GM23338 (cell line): ENCODE measurements around the gene NRXN2. TPM values are rescaled to one million over a fixed set of nuclear protein-coding genes. Genes with fewer than 3 reads are reported as not detected.

ENCODE experiments used
- ATAC-seq: fragments of 200-7000 bp; cut with Tn5 transposase; 3 replicates; pipeline ENCODE4 v1.9.1; 2020
- DNase-seq: peaks from one replicate; pipeline ENCODE4 v3.0.0-alpha.2; 2015; ENCODE audit warnings: low spot score
- H2AFZ ChIP-seq: fragments of 200-600 bp; sonication (generic); 2 replicates; pipeline ENCODE4 v1.8.0; 2016; ENCODE audit warnings: antibody characterized with exemption, mild to moderate bottlenecking, moderate library complexity
- H3F3A ChIP-seq: fragments of 200-600 bp; sonication (generic); replicated peaks from 2 replicates; pipeline ENCODE4 v1.8.0; 2017; ENCODE audit warnings: antibody characterized with exemption, mixed run types, low read depth
- H3K27ac ChIP-seq: fragments of 200-600 bp; sonication (generic); 2 replicates; pipeline ENCODE4 v1.6.1; 2016; ENCODE audit warnings: low read depth
- H3K27me3 ChIP-seq: fragments of 200-600 bp; sonication (generic); 2 replicates; pipeline ENCODE4 v1.8.0; 2016; ENCODE audit warnings: mild to moderate bottlenecking, mixed run types, moderate library complexity; ENCODE audit not compliant: insufficient read depth
- H3K36me3 ChIP-seq: fragments of 200-600 bp; sonication (generic); 2 replicates; pipeline ENCODE4 v1.8.0; 2016; ENCODE audit warnings: mild to moderate bottlenecking; ENCODE audit not compliant: insufficient read depth
- H3K4me1 ChIP-seq: fragments of 200-600 bp; sonication (generic); 2 replicates; pipeline ENCODE4 v1.8.0; 2016; ENCODE audit warnings: mild to moderate bottlenecking, moderate library complexity; ENCODE audit not compliant: insufficient read depth
- H3K4me2 ChIP-seq: fragments of 200-600 bp; sonication (generic); 2 replicates; pipeline ENCODE4 v1.7.1; 2017; ENCODE audit warnings: mixed run types
- H3K4me3 ChIP-seq: fragments of 200-600 bp; sonication (generic); 2 replicates; pipeline ENCODE4 v1.6.1; 2016; ENCODE audit warnings: mixed run types
- H3K79me2 ChIP-seq: fragments of 200-600 bp; sonication (generic); replicated peaks from 2 replicates; pipeline ENCODE4 v1.8.0; 2017; ENCODE audit warnings: mild to moderate bottlenecking; ENCODE audit not compliant: insufficient read depth
- H3K9me2 ChIP-seq: fragments of 200-600 bp; sonication (generic); 2 replicates; pipeline ENCODE4 v1.8.0; 2017; ENCODE audit not compliant: insufficient read depth
- H4K20me1 ChIP-seq: fragments of 200-600 bp; sonication (generic); replicated peaks from 2 replicates; pipeline ENCODE4 v1.8.0; 2017; ENCODE audit warnings: mild to moderate bottlenecking; ENCODE audit not compliant: insufficient read depth
- H3K27ac Mint-ChIP-seq: 2 replicates; pipeline ENCODE4 v1.8.0; 2020; ENCODE audit warnings: inconsistent platforms, mild to moderate bottlenecking, moderate library complexity, mixed read lengths
- H3K27me3 Mint-ChIP-seq: 3 replicates; pipeline ENCODE4 v1.8.0; 2022; ENCODE audit warnings: low read depth, mild to moderate bottlenecking, moderate library complexity, mixed read lengths, inconsistent platforms; ENCODE audit not compliant: insufficient read depth, poor library complexity
- H3K36me3 Mint-ChIP-seq: 3 replicates; pipeline ENCODE4 v1.8.0; 2021; ENCODE audit warnings: low read depth, mild to moderate bottlenecking, inconsistent platforms, moderate library complexity, mixed read lengths
- H3K4me1 Mint-ChIP-seq: 3 replicates; pipeline ENCODE4 v1.8.0; 2020; ENCODE audit warnings: mild to moderate bottlenecking, inconsistent platforms, mixed read lengths
- H3K4me3 Mint-ChIP-seq: 3 replicates; pipeline ENCODE4 v1.8.0; 2021; ENCODE audit warnings: moderate library complexity, mild to moderate bottlenecking, inconsistent platforms, mixed read lengths
- H3K9me3 Mint-ChIP-seq: 3 replicates; pipeline ENCODE4 v1.8.0; 2020; ENCODE audit warnings: moderate library complexity, mild to moderate bottlenecking, inconsistent platforms, mixed read lengths
- CREB1 ChIP-seq: fragments of 250-450 bp; sonication (Bioruptor Pico); IDR thresholded peaks from 2 replicates; pipeline ENCODE4 v1.5.0; 2020; ENCODE audit warnings: low read depth, mild to moderate bottlenecking, moderate library complexity
- CTCF ChIP-seq, 2 experiments: fragments of 200-600 bp in 1 of 2; sonication (generic) in 1 of 2; conservative IDR thresholded peaks; 2 replicates each; pipeline versions ENCODE4 v1.5.1 to v1.6.1; 2016 to 2017; ENCODE audit warnings: antibody characterized with exemption in 2 of 2, low read depth in 2 of 2, mild to moderate bottlenecking in 2 of 2, moderate library complexity in 1 of 2
- EZH2phosphoT487 ChIP-seq: fragments of 200-600 bp; sonication (generic); IDR thresholded peaks from one replicate; pipeline ENCODE4 v1.8.1; 2018; ENCODE audit warnings: antibody characterized with exemption; ENCODE audit not compliant: unreplicated experiment
- JUNB ChIP-seq: IDR thresholded peaks from one replicate; pipeline ENCODE4 v1.6.1; 2016; ENCODE audit warnings: antibody characterized with exemption; ENCODE audit not compliant: unreplicated experiment
- NANOG ChIP-seq: IDR thresholded peaks from 2 replicates; pipeline ENCODE4 v1.6.1; 2016; ENCODE audit warnings: antibody characterized with exemption, borderline replicate concordance
- POLR2AphosphoS5 ChIP-seq: IDR thresholded peaks from 2 replicates; pipeline ENCODE4 v1.6.1; 2016; ENCODE audit warnings: antibody characterized with exemption, low read depth
- STAT1 ChIP-seq: IDR thresholded peaks from one replicate; pipeline ENCODE4 v1.6.1; 2016; ENCODE audit warnings: antibody characterized with exemption; ENCODE audit not compliant: unreplicated experiment
- ZNF114 ChIP-seq: fragments of 250-450 bp; sonication (Bioruptor Pico); IDR thresholded peaks from 2 replicates; pipeline ENCODE4 v1.5.0; 2020; ENCODE audit warnings: mild to moderate bottlenecking, moderate library complexity
- ZNF331 ChIP-seq: fragments of 250-450 bp; sonication (Bioruptor Pico); IDR thresholded peaks from 2 replicates; pipeline ENCODE4 v1.5.0; 2020; ENCODE audit warnings: low read depth, mild to moderate bottlenecking, moderate library complexity
- polyA plus RNA-seq: library from polyadenylated mRNA; unstranded; fragments of >200 nt; fragmentation: Nextera tagmentation; extraction: Ambion mirVana; gene quantifications from 2 replicates; pipeline ENCODE4 v1.2.1, GENCODE V29; 2016
- total RNA-seq: library from RNA; depleted of rRNA; stranded (reverse); fragments of >200 nt; shearing (Covaris generic); gene quantifications from 2 replicates; pipeline ENCODE4 v1.2.3, GENCODE V29; 2014
- TF ChIP-seq, protein P1 (sequence below): fragments of 250-450 bp; sonication (Bioruptor Pico); IDR thresholded peaks from 2 replicates; pipeline ENCODE4 v1.5.0; 2020; ENCODE audit warnings: mild to moderate bottlenecking, moderate library complexity
- TF ChIP-seq, protein P2 (sequence below): IDR thresholded peaks from one replicate; pipeline ENCODE4 v1.6.1; 2018; ENCODE audit warnings: antibody characterized with exemption; ENCODE audit not compliant: unreplicated experiment

Gene NRXN2
- total and polyA plus RNA-seq, 2 experiments from 2014 or later: 3.4 to 17.0 TPM

DNA sequence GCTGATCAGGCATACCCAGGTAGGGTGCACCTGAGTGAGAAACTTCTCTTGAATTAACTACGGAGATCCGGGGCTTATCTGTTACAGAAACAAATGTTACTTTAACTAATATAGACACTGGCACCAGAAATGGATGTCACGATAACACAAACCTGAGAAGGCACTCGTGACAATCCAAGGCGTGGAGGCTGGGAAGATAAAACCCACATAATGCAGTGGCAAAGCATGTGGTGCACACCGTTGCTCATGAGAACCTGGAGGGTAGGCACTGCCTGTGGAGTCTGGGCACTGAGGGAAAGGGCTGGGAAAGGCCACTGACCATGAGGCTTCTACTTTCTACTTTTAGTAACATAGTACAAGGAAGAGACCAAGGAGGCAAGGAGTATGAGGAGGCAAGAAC, 109.3 kb downstream of the NRXN2 start (continued):
- TF ChIP-seq, protein P1, sequence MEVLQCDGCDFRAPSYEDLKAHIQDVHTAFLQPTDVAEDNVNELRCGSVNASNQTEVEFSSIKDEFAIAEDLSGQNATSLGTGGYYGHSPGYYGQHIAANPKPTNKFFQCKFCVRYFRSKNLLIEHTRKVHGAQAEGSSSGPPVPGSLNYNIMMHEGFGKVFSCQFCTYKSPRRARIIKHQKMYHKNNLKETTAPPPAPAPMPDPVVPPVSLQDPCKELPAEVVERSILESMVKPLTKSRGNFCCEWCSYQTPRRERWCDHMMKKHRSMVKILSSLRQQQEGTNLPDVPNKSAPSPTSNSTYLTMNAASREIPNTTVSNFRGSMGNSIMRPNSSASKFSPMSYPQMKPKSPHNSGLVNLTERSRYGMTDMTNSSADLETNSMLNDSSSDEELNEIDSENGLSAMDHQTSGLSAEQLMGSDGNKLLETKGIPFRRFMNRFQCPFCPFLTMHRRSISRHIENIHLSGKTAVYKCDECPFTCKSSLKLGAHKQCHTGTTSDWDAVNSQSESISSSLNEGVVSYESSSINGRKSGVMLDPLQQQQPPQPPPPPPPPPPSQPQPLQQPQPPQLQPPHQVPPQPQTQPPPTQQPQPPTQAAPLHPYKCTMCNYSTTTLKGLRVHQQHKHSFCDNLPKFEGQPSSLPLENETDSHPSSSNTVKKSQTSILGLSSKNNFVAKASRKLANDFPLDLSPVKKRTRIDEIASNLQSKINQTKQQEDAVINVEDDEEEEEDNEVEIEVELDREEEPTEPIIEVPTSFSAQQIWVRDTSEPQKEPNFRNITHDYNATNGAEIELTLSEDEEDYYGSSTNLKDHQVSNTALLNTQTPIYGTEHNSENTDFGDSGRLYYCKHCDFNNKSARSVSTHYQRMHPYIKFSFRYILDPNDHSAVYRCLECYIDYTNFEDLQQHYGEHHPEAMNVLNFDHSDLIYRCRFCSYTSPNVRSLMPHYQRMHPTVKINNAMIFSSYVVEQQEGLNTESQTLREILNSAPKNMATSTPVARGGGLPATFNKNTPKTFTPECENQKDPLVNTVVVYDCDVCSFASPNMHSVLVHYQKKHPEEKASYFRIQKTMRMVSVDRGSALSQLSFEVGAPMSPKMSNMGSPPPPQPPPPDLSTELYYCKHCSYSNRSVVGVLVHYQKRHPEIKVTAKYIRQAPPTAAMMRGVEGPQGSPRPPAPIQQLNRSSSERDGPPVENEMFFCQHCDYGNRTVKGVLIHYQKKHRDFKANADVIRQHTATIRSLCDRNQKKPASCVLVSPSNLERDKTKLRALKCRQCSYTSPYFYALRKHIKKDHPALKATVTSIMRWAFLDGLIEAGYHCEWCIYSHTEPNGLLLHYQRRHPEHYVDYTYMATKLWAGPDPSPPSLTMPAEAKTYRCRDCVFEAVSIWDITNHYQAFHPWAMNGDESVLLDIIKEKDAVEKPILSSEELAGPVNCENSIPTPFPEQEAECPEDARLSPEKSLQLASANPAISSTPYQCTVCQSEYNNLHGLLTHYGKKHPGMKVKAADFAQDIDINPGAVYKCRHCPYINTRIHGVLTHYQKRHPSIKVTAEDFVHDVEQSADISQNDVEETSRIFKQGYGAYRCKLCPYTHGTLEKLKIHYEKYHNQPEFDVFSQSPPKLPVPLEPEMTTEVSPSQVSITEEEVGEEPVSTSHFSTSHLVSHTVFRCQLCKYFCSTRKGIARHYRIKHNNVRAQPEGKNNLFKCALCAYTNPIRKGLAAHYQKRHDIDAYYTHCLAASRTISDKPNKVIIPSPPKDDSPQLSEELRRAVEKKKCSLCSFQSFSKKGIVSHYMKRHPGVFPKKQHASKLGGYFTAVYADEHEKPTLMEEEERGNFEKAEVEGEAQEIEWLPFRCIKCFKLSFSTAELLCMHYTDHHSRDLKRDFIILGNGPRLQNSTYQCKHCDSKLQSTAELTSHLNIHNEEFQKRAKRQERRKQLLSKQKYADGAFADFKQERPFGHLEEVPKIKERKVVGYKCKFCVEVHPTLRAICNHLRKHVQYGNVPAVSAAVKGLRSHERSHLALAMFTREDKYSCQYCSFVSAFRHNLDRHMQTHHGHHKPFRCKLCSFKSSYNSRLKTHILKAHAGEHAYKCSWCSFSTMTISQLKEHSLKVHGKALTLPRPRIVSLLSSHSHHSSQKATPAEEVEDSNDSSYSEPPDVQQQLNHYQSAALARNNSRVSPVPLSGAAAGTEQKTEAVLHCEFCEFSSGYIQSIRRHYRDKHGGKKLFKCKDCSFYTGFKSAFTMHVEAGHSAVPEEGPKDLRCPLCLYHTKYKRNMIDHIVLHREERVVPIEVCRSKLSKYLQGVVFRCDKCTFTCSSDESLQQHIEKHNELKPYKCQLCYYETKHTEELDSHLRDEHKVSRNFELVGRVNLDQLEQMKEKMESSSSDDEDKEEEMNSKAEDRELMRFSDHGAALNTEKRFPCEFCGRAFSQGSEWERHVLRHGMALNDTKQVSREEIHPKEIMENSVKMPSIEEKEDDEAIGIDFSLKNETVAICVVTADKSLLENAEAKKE: no peak
- TF ChIP-seq JUNB: no peak
- TF ChIP-seq NANOG: no peak
- TF ChIP-seq STAT1: no peak

- no peak overlapping the region for H3K27ac Mint-ChIP-seq
- H3K4me1 ChIP-seq: 0 out of 2 replicates have a peak, but pooled peaks cover 5% of the 10 kb centered on the region
- H2AFZ ChIP-seq: no peak overlapping the region
- peaks cover 9% of the 10 kb centered on the region for H3K4me1 Mint-ChIP-seq
- no peak overlapping the region for H3K4me2 ChIP-seq
- no peak overlapping the region for H3K4me3 ChIP-seq
- H3K36me3 Mint-ChIP-seq: no peaks in the 10 kb centered on the region
- no peaks in the 10 kb centered on the region for H3K9me3 Mint-ChIP-seq
- H3K9me2 ChIP-seq: no peaks in the 10 kb centered on the region
- H3K27ac ChIP-seq: no peak overlapping the region
- H3K27me3 Mint-ChIP-seq: peaks cover 10% of the 10 kb centered on the region
- ATAC-seq (no peak), DNase-seq (no peak)
- no peaks in the 10 kb centered on the region for H3K36me3 ChIP-seq
- no peaks in the 10 kb centered on the region for H3F3A ChIP-seq
- H3K79me2 ChIP-seq: no peaks in the 10 kb centered on the region
- no peaks in the 10 kb centered on the region for H3K27me3 ChIP-seq
- no peak overlapping the region for H3K4me3 Mint-ChIP-seq
- no peaks in the 10 kb centered on the region for H4K20me1 ChIP-seq
- TF ChIP-seq CTCF (conservative IDR thresholded peaks at IDR 0.05; ENCODE audit: low read depth in 2 of 2): no peak
- no peak for TF ChIP-seq NANOG
- no peak for TF ChIP-seq CREB1 (CRISPR knock-in tag)
- TF ChIP-seq EZH2phosphoT487: no peak
- no peak for TF ChIP-seq POLR2AphosphoS5
- no peak for TF ChIP-seq ZNF331 (CRISPR knock-in tag)
- no peak for TF ChIP-seq JUNB
- TF ChIP-seq, protein P2, sequence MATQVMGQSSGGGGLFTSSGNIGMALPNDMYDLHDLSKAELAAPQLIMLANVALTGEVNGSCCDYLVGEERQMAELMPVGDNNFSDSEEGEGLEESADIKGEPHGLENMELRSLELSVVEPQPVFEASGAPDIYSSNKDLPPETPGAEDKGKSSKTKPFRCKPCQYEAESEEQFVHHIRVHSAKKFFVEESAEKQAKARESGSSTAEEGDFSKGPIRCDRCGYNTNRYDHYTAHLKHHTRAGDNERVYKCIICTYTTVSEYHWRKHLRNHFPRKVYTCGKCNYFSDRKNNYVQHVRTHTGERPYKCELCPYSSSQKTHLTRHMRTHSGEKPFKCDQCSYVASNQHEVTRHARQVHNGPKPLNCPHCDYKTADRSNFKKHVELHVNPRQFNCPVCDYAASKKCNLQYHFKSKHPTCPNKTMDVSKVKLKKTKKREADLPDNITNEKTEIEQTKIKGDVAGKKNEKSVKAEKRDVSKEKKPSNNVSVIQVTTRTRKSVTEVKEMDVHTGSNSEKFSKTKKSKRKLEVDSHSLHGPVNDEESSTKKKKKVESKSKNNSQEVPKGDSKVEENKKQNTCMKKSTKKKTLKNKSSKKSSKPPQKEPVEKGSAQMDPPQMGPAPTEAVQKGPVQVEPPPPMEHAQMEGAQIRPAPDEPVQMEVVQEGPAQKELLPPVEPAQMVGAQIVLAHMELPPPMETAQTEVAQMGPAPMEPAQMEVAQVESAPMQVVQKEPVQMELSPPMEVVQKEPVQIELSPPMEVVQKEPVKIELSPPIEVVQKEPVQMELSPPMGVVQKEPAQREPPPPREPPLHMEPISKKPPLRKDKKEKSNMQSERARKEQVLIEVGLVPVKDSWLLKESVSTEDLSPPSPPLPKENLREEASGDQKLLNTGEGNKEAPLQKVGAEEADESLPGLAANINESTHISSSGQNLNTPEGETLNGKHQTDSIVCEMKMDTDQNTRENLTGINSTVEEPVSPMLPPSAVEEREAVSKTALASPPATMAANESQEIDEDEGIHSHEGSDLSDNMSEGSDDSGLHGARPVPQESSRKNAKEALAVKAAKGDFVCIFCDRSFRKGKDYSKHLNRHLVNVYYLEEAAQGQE: no peak
- TF ChIP-seq STAT1: no peak
- TF ChIP-seq ZNF114 (CRISPR knock-in tag): no peak
Observed at GRCh38 chr11:64611869-64612646, 110.9 kb downstream of the NRXN2 start.
